ENCODE data around the gene HEYL.
A peak's percentile ranks its signal among the peaks of the same experiment; 100 is the strongest.

HEYL gene

DNA sequence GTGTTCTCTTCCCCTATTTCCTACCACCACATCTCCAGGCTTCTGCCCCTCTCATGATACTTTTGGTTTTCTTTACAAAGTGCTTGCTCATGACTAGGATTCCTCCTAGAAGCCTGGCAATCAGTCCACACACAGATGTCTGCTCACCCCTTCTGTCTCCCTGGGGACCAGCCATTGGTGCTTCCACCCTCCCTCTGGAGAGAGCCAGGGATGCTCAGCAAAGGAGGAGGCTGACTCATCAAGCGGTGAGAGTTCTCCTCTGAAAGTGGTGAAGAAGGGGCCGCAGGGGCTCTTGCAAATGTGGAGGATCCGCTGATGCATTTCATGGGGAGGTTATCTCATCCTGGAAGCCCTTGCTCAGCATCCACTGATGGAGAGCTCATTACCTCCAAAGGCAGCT, 18.0 kb upstream of the HEYL start:
- H4K20me1 ChIP-seq (ENCODE audit: insufficient read depth) = no peaks in the 10 kb centered on the region
- H2AFZ ChIP-seq (ENCODE audit: low read depth) = peak overlapping the region; percentile 90
- TF ChIP-seq, protein P1, sequence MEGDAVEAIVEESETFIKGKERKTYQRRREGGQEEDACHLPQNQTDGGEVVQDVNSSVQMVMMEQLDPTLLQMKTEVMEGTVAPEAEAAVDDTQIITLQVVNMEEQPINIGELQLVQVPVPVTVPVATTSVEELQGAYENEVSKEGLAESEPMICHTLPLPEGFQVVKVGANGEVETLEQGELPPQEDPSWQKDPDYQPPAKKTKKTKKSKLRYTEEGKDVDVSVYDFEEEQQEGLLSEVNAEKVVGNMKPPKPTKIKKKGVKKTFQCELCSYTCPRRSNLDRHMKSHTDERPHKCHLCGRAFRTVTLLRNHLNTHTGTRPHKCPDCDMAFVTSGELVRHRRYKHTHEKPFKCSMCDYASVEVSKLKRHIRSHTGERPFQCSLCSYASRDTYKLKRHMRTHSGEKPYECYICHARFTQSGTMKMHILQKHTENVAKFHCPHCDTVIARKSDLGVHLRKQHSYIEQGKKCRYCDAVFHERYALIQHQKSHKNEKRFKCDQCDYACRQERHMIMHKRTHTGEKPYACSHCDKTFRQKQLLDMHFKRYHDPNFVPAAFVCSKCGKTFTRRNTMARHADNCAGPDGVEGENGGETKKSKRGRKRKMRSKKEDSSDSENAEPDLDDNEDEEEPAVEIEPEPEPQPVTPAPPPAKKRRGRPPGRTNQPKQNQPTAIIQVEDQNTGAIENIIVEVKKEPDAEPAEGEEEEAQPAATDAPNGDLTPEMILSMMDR (conservative IDR thresholded peaks at IDR 0.05; ENCODE audit: low read depth, low read length) = no peak
- peak overlapping the region; percentile 33 for H3K4me3 ChIP-seq (IDR thresholded peaks at IDR 0.05; ENCODE audit: insufficient read depth, low read depth, low read length)
- H3K36me3 ChIP-seq (ENCODE audit: insufficient read depth) = no peaks in the 10 kb centered on the region
- H3K27ac ChIP-seq = no peak overlapping the region
- peak overlapping the region; percentile 30; the same call in 1 of the 2 replicates for H3K4me2 ChIP-seq
- H3K4me1 ChIP-seq (ENCODE audit: low read depth, poor library complexity, severe bottlenecking) = peaks cover 19% of the 10 kb centered on the region
- H3K79me2 ChIP-seq (ENCODE audit: insufficient read depth, low read depth) = no peaks in the 10 kb centered on the region
- H3K27me3 ChIP-seq (ENCODE audit: insufficient read depth, low read depth) = no peaks in the 10 kb centered on the region
- no peak overlapping the region for H3K9ac ChIP-seq

DNA sequence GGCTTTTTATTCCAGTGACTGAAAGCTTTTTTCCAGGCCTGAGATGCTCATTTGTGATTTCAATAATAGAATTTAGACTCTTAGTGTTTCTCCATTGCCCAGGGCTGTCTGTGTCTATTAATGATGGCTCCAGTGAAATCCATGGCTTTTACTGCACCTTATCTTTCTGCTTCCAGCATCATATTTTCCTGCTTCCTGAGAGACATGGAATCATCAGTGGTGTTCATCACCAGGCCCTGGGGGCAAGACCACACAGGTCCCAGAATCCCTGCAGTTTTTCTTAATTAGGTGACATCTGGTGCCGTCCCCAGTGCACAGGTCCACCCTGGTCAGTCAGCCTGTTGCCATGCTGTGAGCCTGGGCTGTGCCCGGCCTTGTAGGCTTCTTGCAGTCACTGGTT, 16.9 kb upstream of the HEYL start:
- no peaks in the 10 kb centered on the region for H3K36me3 ChIP-seq (ENCODE audit: insufficient read depth)
- H3K27me3 ChIP-seq (ENCODE audit: insufficient read depth, low read depth) = no peaks in the 10 kb centered on the region
- H3K27ac ChIP-seq = no peak overlapping the region
- no peaks in the 10 kb centered on the region for H3K79me2 ChIP-seq (ENCODE audit: insufficient read depth, low read depth)
- no peak overlapping the region for H3K4me2 ChIP-seq
- no peak overlapping the region for H2AFZ ChIP-seq (ENCODE audit: low read depth)
- TF ChIP-seq, protein P1 (conservative IDR thresholded peaks at IDR 0.05; ENCODE audit: low read depth, low read length) = no peak
- no peak overlapping the region for H3K4me3 ChIP-seq (IDR thresholded peaks at IDR 0.05; ENCODE audit: insufficient read depth, low read depth, low read length)
- H3K4me1 ChIP-seq (ENCODE audit: low read depth, poor library complexity, severe bottlenecking) = peaks cover 19% of the 10 kb centered on the region
- no peak overlapping the region for H3K9ac ChIP-seq
- no peaks in the 10 kb centered on the region for H4K20me1 ChIP-seq (ENCODE audit: insufficient read depth)

DNA sequence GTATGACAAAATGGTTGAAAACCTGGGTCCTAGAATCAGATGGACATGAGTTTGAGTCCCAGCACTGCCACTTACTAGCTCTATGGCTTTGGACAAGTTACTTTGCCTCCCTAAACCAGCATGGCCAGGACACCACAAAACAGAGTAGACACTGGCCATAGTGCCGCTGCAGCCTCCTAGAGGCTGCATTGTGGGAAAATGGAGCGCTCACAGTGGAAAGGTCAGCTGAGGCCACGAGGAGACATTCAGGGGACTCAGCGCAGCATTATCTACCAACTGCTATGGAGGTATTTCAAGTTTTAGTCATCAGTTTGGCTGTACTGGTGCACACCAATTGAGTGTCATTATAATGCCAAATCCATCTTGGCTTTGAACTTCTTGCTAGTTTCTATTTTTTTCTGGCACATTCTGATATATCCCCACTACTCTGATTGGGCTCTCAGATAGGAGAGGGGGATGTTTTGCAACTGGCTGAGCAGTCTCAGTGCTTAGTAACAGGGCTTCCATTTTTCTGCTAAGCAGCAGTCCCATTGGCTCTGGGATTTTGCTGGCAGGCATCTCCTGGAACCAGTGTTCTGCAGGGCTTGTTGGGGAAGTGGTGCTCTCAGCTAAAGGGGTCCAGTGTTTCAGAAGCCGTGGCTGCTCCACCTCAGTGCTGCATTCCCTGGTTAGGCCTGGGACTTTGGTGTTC, 16.3 kb upstream of the HEYL start:
- H3K4me3 ChIP-seq (IDR thresholded peaks at IDR 0.05; ENCODE audit: insufficient read depth, low read depth, low read length) = no peak overlapping the region
- H3K27ac ChIP-seq = no peak overlapping the region
- no peaks in the 10 kb centered on the region for H3K36me3 ChIP-seq (ENCODE audit: insufficient read depth)
- no peak overlapping the region for H3K4me2 ChIP-seq
- no peak overlapping the region for H2AFZ ChIP-seq (ENCODE audit: low read depth)
- H3K79me2 ChIP-seq (ENCODE audit: insufficient read depth, low read depth) = no peaks in the 10 kb centered on the region
- H3K9ac ChIP-seq = no peak overlapping the region
- TF ChIP-seq, protein P1 (conservative IDR thresholded peaks at IDR 0.05; ENCODE audit: low read depth, low read length) = no peak
- H3K4me1 ChIP-seq (ENCODE audit: low read depth, poor library complexity, severe bottlenecking) = peaks cover 19% of the 10 kb centered on the region
- no peaks in the 10 kb centered on the region for H4K20me1 ChIP-seq (ENCODE audit: insufficient read depth)
- H3K27me3 ChIP-seq (ENCODE audit: insufficient read depth, low read depth) = no peaks in the 10 kb centered on the region

DNA sequence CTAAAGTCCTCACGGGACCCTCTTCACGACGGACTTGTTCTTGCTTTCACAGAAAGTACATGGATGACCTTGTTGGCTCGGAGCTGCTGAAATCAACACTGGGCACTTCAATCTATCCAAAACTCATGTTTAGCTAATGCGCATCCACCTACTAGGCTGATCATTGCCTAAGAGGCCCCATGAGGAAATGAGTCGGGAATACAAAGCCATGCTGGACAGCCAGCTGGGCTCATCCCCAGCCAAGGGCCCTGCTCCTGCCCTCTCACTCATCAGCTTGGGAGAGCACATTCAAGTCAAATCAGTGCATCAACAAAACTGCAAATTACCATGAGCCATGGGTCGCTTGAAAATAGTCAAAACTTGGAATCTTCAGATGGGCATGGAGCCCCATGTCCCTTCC, 14.8 kb upstream of the HEYL start:
- TF ChIP-seq, protein P1 (conservative IDR thresholded peaks at IDR 0.05; ENCODE audit: low read depth, low read length) = no peak
- Histone ChIP-seq H3K4me2 (no peak overlapping the region), H4K20me1 (ENCODE audit: insufficient read depth) (no peaks in the 10 kb centered on the region), H3K9ac (no peak overlapping the region), H3K4me3 (IDR thresholded peaks at IDR 0.05; ENCODE audit: insufficient read depth, low read depth, low read length) (no peak overlapping the region), H3K27me3 (ENCODE audit: insufficient read depth, low read depth) (no peaks in the 10 kb centered on the region), H3K4me1 (ENCODE audit: low read depth, poor library complexity, severe bottlenecking) (peaks cover 19% of the 10 kb centered on the region), H3K27ac (no peak overlapping the region), H2AFZ (ENCODE audit: low read depth) (no peak overlapping the region), H3K36me3 (ENCODE audit: insufficient read depth) (no peaks in the 10 kb centered on the region), H3K79me2 (ENCODE audit: insufficient read depth, low read depth) (no peaks in the 10 kb centered on the region)
